ENCODE data around the gene STAB2. TPM values are rescaled to one million over a fixed set of nuclear protein-coding genes. Genes with fewer than 3 reads are reported as not detected.
"Not testable (repeated sequence)": the region's sequence is repeated elsewhere in the genome, so short reads cannot be mapped to it uniquely, and the experiment has no call there.

STAB2 gene
- total RNA-seq, 1 donor from 2014 or later = 0.03 TPM

- no peak for TF ChIP-seq CTCF (IDR thresholded peaks at IDR 0.05; ENCODE audit: borderline replicate concordance)
- Histone ChIP-seq H3K4me3 (no peak overlapping the region), H3K36me3 (no peaks in the 10 kb centered on the region), H3K4me1 (peaks cover 4% of the 10 kb centered on the region), H3K27me3 (ENCODE audit: low read depth) (no peaks in the 10 kb centered on the region), H3K27ac (replicated peaks) (no peak overlapping the region), H3K9me3 (replicated peaks) (peaks cover 4% of the 10 kb centered on the region)
- intact Hi-C loops (cut with micrococcal nuclease) = no loop called here
- no peak for DNase-seq
Measured at GRCh38 chr12:103642240-103642864, 55.3 kb downstream of the STAB2 start.

- Histone ChIP-seq H3K9me3 (replicated peaks) (no peaks in the 10 kb centered on the region), H3K27ac (replicated peaks) (no peak overlapping the region), H3K4me3 (no peak overlapping the region), H3K27me3 (ENCODE audit: low read depth) (no peaks in the 10 kb centered on the region), H3K36me3 (no peaks in the 10 kb centered on the region), H3K4me1 (peaks cover 4% of the 10 kb centered on the region)
- intact Hi-C loops (cut with micrococcal nuclease) = no loop called here
- DNase-seq = no peak
- no peak for TF ChIP-seq CTCF (IDR thresholded peaks at IDR 0.05; ENCODE audit: borderline replicate concordance)
Measured at GRCh38 chr12:103645202-103645601, 58.1 kb downstream of the STAB2 start.

- Histone ChIP-seq H3K9me3 (replicated peaks) (no peaks in the 10 kb centered on the region), H3K27me3 (ENCODE audit: low read depth) (no peaks in the 10 kb centered on the region), H3K27ac (replicated peaks) (no peak overlapping the region), H3K4me1 (peaks cover 4% of the 10 kb centered on the region), H3K4me3 (no peak overlapping the region), H3K36me3 (no peaks in the 10 kb centered on the region)
- no peak for TF ChIP-seq CTCF (IDR thresholded peaks at IDR 0.05; ENCODE audit: borderline replicate concordance)
- intact Hi-C loops (cut with micrococcal nuclease) = no loop called here
- no peak for DNase-seq
Measured at GRCh38 chr12:103647267-103647666, 60.2 kb downstream of the STAB2 start.

- no peak for DNase-seq
- Histone ChIP-seq H3K4me3 (no peak overlapping the region), H3K27me3 (ENCODE audit: low read depth) (peaks cover 6% of the 10 kb centered on the region), H3K4me1 (no peaks in the 10 kb centered on the region), H3K36me3 (no peaks in the 10 kb centered on the region), H3K9me3 (replicated peaks) (no peaks in the 10 kb centered on the region), H3K27ac (replicated peaks) (no peak overlapping the region)
- intact Hi-C loops (cut with micrococcal nuclease) = no loop called here
- no peak for TF ChIP-seq CTCF (IDR thresholded peaks at IDR 0.05; ENCODE audit: borderline replicate concordance)
Measured at GRCh38 chr12:103652808-103653207, 65.7 kb downstream of the STAB2 start.

GRCh38 chr12:103653568-103654173 lies 66.6 kb downstream of the STAB2 start:
- H3K36me3 ChIP-seq; H3K4me3 ChIP-seq; H3K9me3 ChIP-seq (replicated peaks); H3K27ac ChIP-seq (replicated peaks); DNase-seq; H3K4me1 ChIP-seq; intact Hi-C loops (cut with micrococcal nuclease): not testable (repeated sequence)
- H3K27me3 ChIP-seq (ENCODE audit: low read depth) = peaks cover 15% of the 10 kb centered on the region

- H3K4me3 ChIP-seq = no peak overlapping the region
- H3K27me3 ChIP-seq (ENCODE audit: low read depth) = peaks cover 26% of the 10 kb centered on the region
- intact Hi-C loops (cut with micrococcal nuclease) = no loop called here
- no peak for DNase-seq
- TF ChIP-seq CTCF (IDR thresholded peaks at IDR 0.05; ENCODE audit: borderline replicate concordance) = no peak
- no peaks in the 10 kb centered on the region for H3K9me3 ChIP-seq (replicated peaks)
- no peak overlapping the region for H3K27ac ChIP-seq (replicated peaks)
- no peaks in the 10 kb centered on the region for H3K36me3 ChIP-seq
- no peaks in the 10 kb centered on the region for H3K4me1 ChIP-seq
Measured at GRCh38 chr12:103654816-103655215, 67.7 kb downstream of the STAB2 start.
